CD14-positive monocyte (primary cell): ENCODE measurements around the gene LETM1. TPM values are rescaled to one million over a fixed set of nuclear protein-coding genes. Genes with fewer than 3 reads are reported as not detected.
A peak's percentile ranks its signal among the peaks of the same experiment; 100 is the strongest.

ENCODE experiments used
- DNase-seq, 3 donors: peaks; one replicate each; pipeline ENCODE4 v3.0.0-alpha.2; 2011 to 2022
- H2AFZ ChIP-seq: 2 replicates; pipeline ENCODE4 v1.6.0; 2012; ENCODE audit warnings: mild to moderate bottlenecking, low read depth, low read length, inconsistent platforms; ENCODE audit not compliant: insufficient read depth, poor library complexity, severe bottlenecking
- H3K27ac ChIP-seq, 2 donors: 1 replicate in 1 of 2; 2 replicates in 1 of 2; pipeline ENCODE4 v1.5.1; 2012 to 2013; ENCODE audit warnings: low read length in 2 of 2, control low read depth in 1 of 2, inconsistent platforms in 1 of 2, low read depth in 1 of 2, mild to moderate bottlenecking in 1 of 2
- H3K27me3 ChIP-seq, 2 donors: one replicate each; pipeline versions ENCODE4 v1.6.0 to v1.6.1; 2011 to 2013; ENCODE audit warnings: low read length in 2 of 2; ENCODE audit not compliant: control insufficient read depth in 2 of 2, insufficient read depth in 2 of 2
- H3K36me3 ChIP-seq, 2 donors: replicated peaks in 1 of 2; 1 replicate in 1 of 2; 2 replicates in 1 of 2; pipeline versions ENCODE4 v1.5.1 to v1.6.1; 2012 to 2013; ENCODE audit warnings: low read length in 2 of 2, control low read depth in 1 of 2, inconsistent platforms in 1 of 2, mild to moderate bottlenecking in 1 of 2; ENCODE audit not compliant: insufficient read depth in 2 of 2, control insufficient read depth in 1 of 2
- H3K4me1 ChIP-seq, 2 donors: 1 replicate in 1 of 2; 2 replicates in 1 of 2; pipeline versions ENCODE4 v1.5.1 to v1.6.1; 2012 to 2013; ENCODE audit warnings: low read length in 2 of 2, control low read depth in 1 of 2, inconsistent platforms in 1 of 2, mild to moderate bottlenecking in 1 of 2, moderate library complexity in 1 of 2; ENCODE audit not compliant: insufficient read depth in 2 of 2, control insufficient read depth in 1 of 2
- H3K4me2 ChIP-seq: replicated peaks from 2 replicates; pipeline ENCODE3; 2012; ENCODE audit warnings: low read length, moderate library complexity, mild to moderate bottlenecking; ENCODE audit not compliant: poor library complexity, severe bottlenecking; ENCODE audit errors: extremely low read depth
- H3K4me3 ChIP-seq, 3 experiments: fragments of 200-600 bp in 1 of 3; sonication (generic) in 1 of 3; replicated peaks in 1 of 3; 1 replicate in 2 of 3; 2 replicates in 1 of 3; pipeline ENCODE4 v1.5.1; 2011 to 2013; ENCODE audit warnings: low read length in 3 of 3, mild to moderate bottlenecking in 3 of 3, control low read depth in 2 of 3, low read depth in 2 of 3, inconsistent platforms in 1 of 3, moderate library complexity in 1 of 3
- H3K79me2 ChIP-seq: 2 replicates; pipeline ENCODE4 v1.6.0; 2012; ENCODE audit warnings: mild to moderate bottlenecking, control low read depth, inconsistent platforms, low read length, moderate library complexity; ENCODE audit not compliant: insufficient read depth
- H3K9ac ChIP-seq: 2 replicates; pipeline ENCODE4 v1.6.0; 2017; ENCODE audit warnings: low read length, mild to moderate bottlenecking; ENCODE audit not compliant: insufficient read depth, poor library complexity, severe bottlenecking
- H3K9me3 ChIP-seq, 2 donors: replicated peaks in 1 of 2; 1 replicate in 1 of 2; 2 replicates in 1 of 2; pipeline versions ENCODE4 v1.5.1 to v1.6.1; 2012 to 2013; ENCODE audit warnings: low read length in 2 of 2, control low read depth in 1 of 2; ENCODE audit not compliant: control insufficient read depth in 1 of 2, insufficient read depth in 1 of 2
- H4K20me1 ChIP-seq: 2 replicates; pipeline ENCODE4 v1.6.0; 2012; ENCODE audit warnings: mild to moderate bottlenecking, low read length, control low read depth, moderate library complexity; ENCODE audit not compliant: insufficient read depth
- H3K27ac Mint-ChIP-seq, 7 donors: one replicate each; pipeline ENCODE4 v1.8.0; 2020; ENCODE audit warnings: mild to moderate bottlenecking in 7 of 7, mixed read lengths in 7 of 7, moderate library complexity in 6 of 7, inconsistent platforms in 2 of 7
- H3K27me3 Mint-ChIP-seq, 3 donors: one replicate each; pipeline ENCODE4 v1.8.0; 2021 to 2022; ENCODE audit warnings: low read depth in 3 of 3, mild to moderate bottlenecking in 3 of 3, mixed read lengths in 3 of 3, moderate library complexity in 3 of 3, inconsistent platforms in 1 of 3
- H3K36me3 Mint-ChIP-seq, 2 donors: one replicate each; pipeline ENCODE4 v1.8.0; 2020; ENCODE audit warnings: mixed read lengths in 2 of 2, inconsistent platforms in 1 of 2, mild to moderate bottlenecking in 1 of 2
- H3K4me1 Mint-ChIP-seq: one replicate; pipeline ENCODE4 v1.8.0; 2020; ENCODE audit warnings: mild to moderate bottlenecking, mixed read lengths
- H3K4me3 Mint-ChIP-seq, 2 donors: one replicate each; pipeline ENCODE4 v1.8.0; 2020; ENCODE audit warnings: mild to moderate bottlenecking in 2 of 2, mixed read lengths in 2 of 2, moderate library complexity in 1 of 2
- H3K9me3 Mint-ChIP-seq, 7 donors: one replicate each; pipeline ENCODE4 v1.8.0; 2020 to 2022; ENCODE audit warnings: mixed read lengths in 7 of 7, mild to moderate bottlenecking in 6 of 7, moderate library complexity in 6 of 7, inconsistent platforms in 2 of 7
- WGBS: methylation state at CpG from one replicate; pipeline ENCODE4 v1.1.5; 2013; ENCODE audit warnings: missing lambda C conversion rate; ENCODE audit not compliant: insufficient coverage; 5-methylcytosine and 5-hydroxymethylcytosine counted together
- intact Hi-C, 2 donors: fragments of 100-400 bp; cut with micrococcal nuclease; formaldehyde crosslinking; loops; one replicate each; pipeline versions ENCODE4 v1.15.0 to v1.15.1; 2023
- polyA plus RNA-seq, 3 donors: library from polyadenylated mRNA; depleted of rRNA in 1 of 3; unstranded in 2 of 3; stranded (reverse) in 1 of 3; fragments of 300-500 nt in 2 of 3; fragments of >200 nt in 1 of 3; fragmentation: Illumina TruSeq in 2 of 3; gene quantifications; 1 replicate in 2 of 3; 2 replicates in 1 of 3; pipeline ENCODE4 v1.2.3, GENCODE V29; 2012 to 2021
- TF ChIP-seq, protein P1 (sequence below): fragments of 200-600 bp; IDR thresholded peaks from one replicate; pipeline ENCODE4 v1.8.0; 2022; ENCODE audit warnings: antibody characterized with exemption, mild to moderate bottlenecking

LETM1 gene
- polyA plus RNA-seq, 3 donors, result 6.2 to 18.6 (median 9.0) TPM

DNA sequence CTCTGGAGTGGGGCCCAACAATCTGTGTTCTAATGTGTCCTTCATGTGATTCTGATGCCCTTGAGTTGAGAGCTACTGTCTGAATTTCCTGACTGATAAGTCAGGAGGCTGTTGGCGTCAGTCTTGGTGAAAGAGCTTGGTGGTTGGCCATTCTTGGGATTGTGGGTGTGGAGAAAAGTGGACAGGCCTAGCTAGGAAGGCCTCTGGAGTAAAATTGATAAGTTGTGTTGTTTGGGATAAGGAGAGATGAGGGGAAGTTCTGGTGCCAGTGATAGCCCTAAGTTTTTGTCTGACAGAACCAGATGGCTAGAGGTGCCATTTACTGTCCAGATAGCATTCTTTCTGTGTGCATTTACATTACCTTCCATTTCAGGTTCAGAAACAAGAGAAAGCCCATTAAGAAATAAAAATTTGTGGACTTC is 26.9 kb upstream of the LETM1 start:
- TF ChIP-seq, protein P1, sequence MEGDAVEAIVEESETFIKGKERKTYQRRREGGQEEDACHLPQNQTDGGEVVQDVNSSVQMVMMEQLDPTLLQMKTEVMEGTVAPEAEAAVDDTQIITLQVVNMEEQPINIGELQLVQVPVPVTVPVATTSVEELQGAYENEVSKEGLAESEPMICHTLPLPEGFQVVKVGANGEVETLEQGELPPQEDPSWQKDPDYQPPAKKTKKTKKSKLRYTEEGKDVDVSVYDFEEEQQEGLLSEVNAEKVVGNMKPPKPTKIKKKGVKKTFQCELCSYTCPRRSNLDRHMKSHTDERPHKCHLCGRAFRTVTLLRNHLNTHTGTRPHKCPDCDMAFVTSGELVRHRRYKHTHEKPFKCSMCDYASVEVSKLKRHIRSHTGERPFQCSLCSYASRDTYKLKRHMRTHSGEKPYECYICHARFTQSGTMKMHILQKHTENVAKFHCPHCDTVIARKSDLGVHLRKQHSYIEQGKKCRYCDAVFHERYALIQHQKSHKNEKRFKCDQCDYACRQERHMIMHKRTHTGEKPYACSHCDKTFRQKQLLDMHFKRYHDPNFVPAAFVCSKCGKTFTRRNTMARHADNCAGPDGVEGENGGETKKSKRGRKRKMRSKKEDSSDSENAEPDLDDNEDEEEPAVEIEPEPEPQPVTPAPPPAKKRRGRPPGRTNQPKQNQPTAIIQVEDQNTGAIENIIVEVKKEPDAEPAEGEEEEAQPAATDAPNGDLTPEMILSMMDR, result no peak
- Mint-ChIP-seq H3K27me3 (no peaks in the 10 kb centered on the region), H3K9me3 (peaks cover 7 to 21% (median 11%) of the 10 kb centered on the region in 7 donors), H3K36me3 (peaks cover 0 to 6% of the 10 kb centered on the region in 2 donors), H3K4me3 (no peak overlapping the region), H3K27ac (peak overlapping the region in 4 of 7 donors; percentile 4 to 68 (median 52)), H3K4me1 (peaks cover 35% of the 10 kb centered on the region)
- Histone ChIP-seq H3K4me3 (no peak overlapping the region), H3K79me2 (peaks cover 98% of the 10 kb centered on the region), H3K4me2 (no peak overlapping the region), H3K27me3 (no peaks in the 10 kb centered on the region), H4K20me1 (no peaks in the 10 kb centered on the region), H3K27ac (peak overlapping the region in 1 of 2 donors; percentile 53), H3K36me3 (no peaks in the 10 kb centered on the region), H3K4me1 (peaks cover 9 to 13% of the 10 kb centered on the region in 2 donors), H3K9me3 (peaks cover 7 to 15% of the 10 kb centered on the region in 2 donors), H3K9ac (no peak overlapping the region), H2AFZ (no peak overlapping the region)
- intact Hi-C loops, result loop anchor here in 1 of 2 donors (10.0 kb wide), 1 partner anchor 1098 kb away; no protein-coding TSS in a partner anchor
- WGBS, result 100% methylated on average over 1 of the region's 1 CpG
- no peak for DNase-seq

DNA sequence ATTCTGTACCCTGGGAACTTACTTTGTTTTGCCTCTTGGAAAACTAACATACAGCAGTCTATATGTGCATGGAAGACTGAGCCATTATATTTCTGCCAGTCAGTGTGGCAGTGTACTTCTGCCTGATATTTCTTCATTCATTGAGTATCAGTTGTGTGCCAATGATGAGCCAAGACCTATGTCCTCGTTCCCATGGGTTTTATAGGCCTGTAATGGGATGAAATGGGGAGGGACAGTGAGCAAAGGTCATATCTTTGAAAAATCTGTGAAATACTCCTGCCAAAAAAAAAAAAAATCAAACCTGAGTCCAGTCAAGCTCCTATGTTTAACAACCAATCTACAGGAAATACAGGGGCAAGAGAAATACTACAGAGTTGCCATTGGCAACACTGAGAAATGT is 24.4 kb upstream of the LETM1 start:
- no peaks in the 10 kb centered on the region for H3K27me3 Mint-ChIP-seq
- peak overlapping the region in 2 of 7 donors; percentile 20 to 55 for H3K27ac Mint-ChIP-seq
- no peak overlapping the region for H3K4me2 ChIP-seq
- TF ChIP-seq, protein P1, result no peak
- intact Hi-C loops, result loop anchor here in 1 of 2 donors (10.0 kb wide), 1 partner anchor 1096 kb away; no protein-coding TSS in a partner anchor
- H3K4me3 ChIP-seq, result no peak overlapping the region
- no peaks in the 10 kb centered on the region for H4K20me1 ChIP-seq
- WGBS, result no CpG with 5 or more reads among the region's 1 CpG
- H3K9ac ChIP-seq, result no peak overlapping the region
- peaks cover 98% of the 10 kb centered on the region for H3K79me2 ChIP-seq
- H3K27ac ChIP-seq, result peak overlapping the region in 1 of 2 donors; percentile 65
- peaks cover 0 to 3% (median 0%) of the 10 kb centered on the region in 7 donors for H3K9me3 Mint-ChIP-seq
- DNase-seq, result no peak
- no peaks in the 10 kb centered on the region for H3K9me3 ChIP-seq
- no peaks in the 10 kb centered on the region for H3K36me3 ChIP-seq
- peaks cover 33% of the 10 kb centered on the region for H3K4me1 Mint-ChIP-seq
- H3K36me3 Mint-ChIP-seq, result peaks cover 0 to 5% of the 10 kb centered on the region in 2 donors
- H3K4me1 ChIP-seq, result peaks cover 5 to 6% of the 10 kb centered on the region in 2 donors
- H3K27me3 ChIP-seq, result no peaks in the 10 kb centered on the region
- H3K4me3 Mint-ChIP-seq, result no peak overlapping the region
- H2AFZ ChIP-seq, result no peak overlapping the region
